ENCODE results near the gene GAS7.

DNA sequence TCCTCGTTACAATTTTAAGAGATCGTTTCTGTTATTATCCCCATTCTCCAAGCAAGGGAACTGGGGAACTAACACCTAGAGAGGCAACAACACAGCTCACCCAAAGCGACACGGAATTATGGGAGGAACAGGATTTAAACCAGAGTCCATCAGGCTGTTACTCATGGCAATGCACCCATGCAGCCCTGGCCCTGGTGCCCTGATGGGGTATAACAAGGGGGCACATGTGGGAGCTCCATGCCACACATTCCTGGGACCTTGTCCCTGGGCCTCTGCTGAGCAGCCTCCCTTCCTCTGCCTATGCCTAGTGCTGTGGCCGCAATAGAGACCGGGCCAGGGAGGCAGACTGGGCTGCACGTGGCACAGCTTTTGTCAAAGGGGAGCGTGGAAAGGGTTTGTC lies 280.1 kb downstream of the GAS7 start:
- TF ChIP-seq EZH2 (IDR thresholded peaks at IDR 0.05) (no peak), POLR2AphosphoS5 (IDR thresholded peaks at IDR 0.05; ENCODE audit: borderline replicate concordance, low read depth, low read length) (no peak)
